GM12891 (cell line): ENCODE results near the gene CGB8. TPM values are rescaled to one million over a fixed set of nuclear protein-coding genes. Genes with fewer than 3 reads are reported as not detected.
"Not testable (repeated sequence)": the region's sequence is repeated elsewhere in the genome, so short reads cannot be mapped to it uniquely, and the experiment has no call there.

Source experiments
- DNase-seq: peaks from one replicate; pipeline ENCODE4 v3.0.0; 2011; ENCODE audit warnings: low spot score; ENCODE audit not compliant: insufficient read length
- FAIRE-seq: peaks from 2 replicates; lab custom pipeline; 2011; peaks lifted over from hg19 to GRCh38; lab: Jason Lieb, UNC
- PAX5 ChIP-seq: IDR thresholded peaks from 2 replicates; pipeline ENCODE4 v1.6.1; 2011; ENCODE audit warnings: low read length, moderate library complexity, mild to moderate bottlenecking; ENCODE audit not compliant: insufficient read depth, severe bottlenecking
- POLR2A ChIP-seq: IDR thresholded peaks from 2 replicates; pipeline ENCODE4 v1.6.1; 2011; ENCODE audit warnings: low read depth, low read length, control low read depth
- POLR2AphosphoS5 ChIP-seq: IDR thresholded peaks from 2 replicates; pipeline ENCODE4 v1.6.1; 2011; ENCODE audit warnings: low read depth, low read length, control low read depth
- POU2F2 ChIP-seq: IDR thresholded peaks from 2 replicates; pipeline ENCODE4 v1.6.1; 2011; ENCODE audit warnings: low read depth, mild to moderate bottlenecking, control low read depth, low read length, moderate library complexity
- SPI1 ChIP-seq: IDR thresholded peaks from 2 replicates; pipeline ENCODE4 v1.6.1; 2011; ENCODE audit warnings: low read depth, low read length, control low read depth
- TAF1 ChIP-seq: IDR thresholded peaks from 2 replicates; pipeline ENCODE4 v1.6.1; 2011; ENCODE audit warnings: low read depth, low read length, control low read depth
- polyA plus RNA-seq: library from polyadenylated mRNA; unstranded; fragments of >200 nt; gene quantifications from one replicate; pipeline ENCODE4 v1.2.1, GENCODE V29; 2012; ENCODE audit warnings: low read depth, missing spikeins, inconsistent platforms; ENCODE audit not compliant: missing spikeins

The CGB8 gene
- not detected for polyA plus RNA-seq

DNA sequence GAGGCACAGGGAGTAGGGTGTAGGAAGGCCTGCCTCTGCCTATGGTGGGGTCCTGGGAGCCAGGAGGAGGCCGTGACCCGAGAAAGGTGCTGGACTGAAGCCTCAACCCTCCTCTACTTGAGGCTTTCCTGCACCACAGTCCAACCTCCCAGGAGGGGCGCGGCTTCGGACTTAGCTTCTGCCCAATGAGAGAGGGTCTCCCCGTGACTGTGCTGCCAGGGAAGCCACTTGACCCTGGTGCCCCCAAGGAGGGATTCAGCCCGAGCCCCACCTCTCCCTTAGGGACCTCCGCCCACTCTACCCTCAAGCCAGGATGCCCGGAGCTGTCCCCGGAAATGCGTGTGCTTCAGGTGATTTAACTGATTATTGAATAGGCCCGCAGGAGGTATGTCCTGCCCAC lies at the start of gene CGB8:
CGB8 (minus strand) TSS at position 101 of the 400 bp plus-strand sequence. CDS start 372 bp downstream, outside the sequence.
- FAIRE-seq, DNase-seq: not testable (repeated sequence)

DNA sequence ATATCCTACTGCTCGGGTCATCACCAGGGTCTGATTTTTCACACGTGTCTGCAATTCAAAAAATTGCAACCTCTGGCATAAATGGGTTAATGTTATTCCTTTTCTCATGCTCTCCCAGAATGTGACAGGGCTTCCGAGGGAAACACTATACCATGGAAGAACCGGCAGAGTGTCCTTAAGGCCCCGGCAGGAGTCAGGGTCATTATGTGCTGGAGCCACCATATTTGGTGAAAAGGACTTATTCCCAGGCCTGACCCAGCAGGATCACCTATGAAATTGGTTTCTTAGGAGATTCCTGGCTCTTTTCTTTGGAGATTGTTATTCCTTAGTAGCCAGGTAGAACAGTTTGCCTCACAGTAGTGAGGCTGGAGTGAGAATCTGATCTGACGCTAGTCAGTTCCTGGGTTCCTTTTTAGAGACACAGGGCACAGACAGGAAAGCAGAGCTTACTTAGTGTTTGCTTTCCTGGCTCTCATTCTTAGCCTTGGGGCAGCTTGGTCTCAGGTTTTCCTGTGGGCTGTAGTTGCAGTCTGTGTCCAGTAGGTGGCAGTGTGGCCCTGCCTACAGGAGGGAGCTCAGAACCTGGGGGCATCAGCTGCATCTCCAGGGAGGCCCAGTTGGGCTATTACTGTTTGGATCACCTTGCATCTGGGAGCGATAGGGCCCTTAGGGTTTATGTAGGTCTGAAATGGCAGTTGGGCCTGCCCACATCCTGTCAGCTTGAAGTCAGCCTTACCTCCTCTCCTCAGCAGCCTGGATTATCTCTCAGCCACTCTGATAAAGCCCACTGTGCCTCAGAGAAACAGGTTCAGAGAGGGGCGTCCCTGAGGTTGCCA lies 48.8 kb upstream of the CGB8 start:
- DNase-seq (peak; percentile 72), FAIRE-seq (peak; percentile 85)
- peak; percentile 49; the same call in 1 of the 2 replicates for TF ChIP-seq POLR2AphosphoS5
- no peak for TF ChIP-seq SPI1

DNA sequence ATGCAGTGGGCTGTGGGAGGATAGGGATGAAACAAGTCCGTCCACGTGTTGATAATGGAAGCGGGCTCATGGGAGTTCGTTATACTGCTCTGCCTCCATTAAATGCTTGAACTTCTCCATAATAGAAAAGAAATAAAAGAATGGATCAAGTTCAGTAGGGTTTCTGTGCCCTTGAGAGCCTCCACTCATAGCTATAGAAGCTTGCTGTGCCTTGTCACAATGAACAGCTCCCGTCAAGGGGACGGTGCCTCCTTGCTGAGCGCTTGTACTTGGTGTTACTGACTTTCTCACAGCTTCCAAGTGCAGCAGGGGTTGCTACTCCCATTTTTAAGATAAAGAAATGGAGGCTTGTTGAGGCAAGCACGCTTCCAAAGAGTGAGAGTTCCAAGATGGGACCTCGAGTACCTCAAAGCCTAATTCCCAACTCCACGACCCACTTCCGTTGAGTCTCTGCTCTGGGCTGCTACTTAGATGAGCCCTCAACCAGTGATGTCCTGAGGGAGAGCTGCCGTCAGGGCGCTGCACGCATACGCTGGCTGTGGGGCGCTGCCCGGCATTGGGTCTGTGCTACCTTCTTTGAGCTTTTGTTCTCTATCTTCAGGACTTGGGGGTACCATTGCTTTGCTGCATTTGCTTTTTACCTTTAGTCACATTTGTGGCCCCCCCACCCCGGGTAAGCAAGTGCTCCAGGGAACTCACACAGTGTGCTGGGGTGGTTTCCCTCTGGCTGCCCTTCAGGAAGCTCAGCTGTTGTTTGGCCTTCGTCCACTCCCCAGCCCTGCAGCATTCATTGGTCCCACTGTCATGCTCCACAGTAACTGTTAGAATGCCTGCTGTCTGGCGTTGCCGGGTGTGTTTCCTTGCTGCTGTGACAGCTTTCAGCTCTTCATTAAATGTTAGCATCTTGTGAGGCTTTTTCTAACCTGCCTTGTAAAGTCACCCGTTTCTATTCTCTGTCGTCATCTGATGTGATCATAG lies 45.9 kb upstream of the CGB8 start:
- DNase-seq (no peak), FAIRE-seq (no peak)
- no peak for TF ChIP-seq PAX5
- no peak for TF ChIP-seq POLR2AphosphoS5
- no peak for TF ChIP-seq TAF1
- no peak for TF ChIP-seq POU2F2
- no peak for TF ChIP-seq POLR2A
- no peak for TF ChIP-seq SPI1

DNA sequence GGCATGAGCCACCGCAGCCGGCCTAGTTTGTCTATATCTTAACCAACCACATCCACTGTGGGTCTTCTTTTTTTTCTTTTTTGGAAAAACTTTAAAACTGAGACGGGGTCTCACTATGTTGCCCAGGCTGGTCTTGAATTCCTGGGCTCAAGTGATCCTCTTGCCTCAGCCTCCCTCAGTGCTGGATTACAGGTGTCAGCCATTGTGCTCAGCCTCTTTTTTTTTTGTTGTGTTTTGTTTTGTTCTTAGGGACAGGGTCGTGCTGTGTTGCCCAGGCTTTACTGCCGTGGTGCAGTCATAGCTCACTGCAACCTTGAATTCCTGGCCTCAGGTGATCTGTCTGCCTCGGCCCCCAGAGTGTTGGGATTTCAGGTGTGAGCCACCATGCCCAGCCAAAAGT lies 43.8 kb upstream of the CGB8 start:
- no peak for DNase-seq
- no peak for TF ChIP-seq SPI1
- no peak for TF ChIP-seq POU2F2
- no peak for TF ChIP-seq PAX5
- TF ChIP-seq POLR2A: no peak
- no peak for TF ChIP-seq POLR2AphosphoS5
- TF ChIP-seq TAF1: no peak
- no peak for FAIRE-seq

DNA sequence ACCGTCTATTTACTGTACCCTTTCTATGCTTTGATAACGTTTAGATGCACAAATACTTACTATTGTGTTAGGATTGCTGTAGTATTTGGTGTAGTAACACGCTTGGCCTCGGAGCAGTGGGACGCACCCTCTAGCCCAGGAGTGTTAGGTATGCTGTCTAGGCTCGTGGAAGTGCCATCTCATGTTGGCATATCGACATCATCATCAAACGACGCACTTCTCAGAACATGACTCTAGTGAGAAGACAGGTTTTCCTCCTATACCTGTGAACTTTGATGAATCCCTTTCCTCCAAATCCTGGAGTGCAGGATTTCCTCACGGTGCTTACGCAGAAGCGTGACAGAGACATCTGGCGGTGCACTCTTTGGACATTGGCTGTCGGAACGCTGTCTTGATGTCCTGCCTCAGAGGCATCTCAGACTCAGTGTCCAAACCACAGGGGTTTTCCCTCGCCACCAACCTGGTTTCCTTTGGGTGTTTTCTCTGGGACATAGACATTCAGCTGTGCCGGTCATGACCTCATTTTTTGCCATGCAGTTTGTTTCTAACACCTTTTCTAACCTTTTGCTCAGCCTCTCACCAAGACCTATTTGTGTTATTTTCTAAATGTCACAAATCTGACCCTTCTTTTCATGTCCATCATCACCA lies 42.6 kb upstream of the CGB8 start:
- DNase-seq: no peak
- FAIRE-seq: peak; percentile 9
- TF ChIP-seq TAF1 (no peak), SPI1 (no peak), POLR2A (no peak), POU2F2 (no peak), POLR2AphosphoS5 (no peak), PAX5 (no peak)

DNA sequence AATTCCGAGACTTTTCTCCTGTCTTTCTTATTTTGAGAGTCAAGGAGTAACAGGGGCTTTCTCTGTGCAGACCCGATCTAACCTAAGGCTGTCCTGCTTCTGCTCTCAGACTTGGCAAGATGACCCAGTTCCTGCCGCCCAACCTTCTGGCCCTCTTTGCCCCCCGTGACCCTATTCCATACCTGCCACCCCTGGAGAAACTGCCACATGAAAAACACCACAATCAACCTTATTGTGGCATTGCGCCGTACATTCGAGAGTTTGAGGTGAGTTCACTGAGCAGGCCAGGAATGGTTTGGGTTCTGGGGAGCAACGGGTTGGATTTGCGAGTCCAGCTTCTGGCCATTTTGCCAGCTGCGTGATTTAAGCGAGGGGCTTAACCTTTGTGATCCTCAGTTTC lies 37.4 kb upstream of the CGB8 start:
- DNase-seq (no peak), FAIRE-seq (no peak)

DNA sequence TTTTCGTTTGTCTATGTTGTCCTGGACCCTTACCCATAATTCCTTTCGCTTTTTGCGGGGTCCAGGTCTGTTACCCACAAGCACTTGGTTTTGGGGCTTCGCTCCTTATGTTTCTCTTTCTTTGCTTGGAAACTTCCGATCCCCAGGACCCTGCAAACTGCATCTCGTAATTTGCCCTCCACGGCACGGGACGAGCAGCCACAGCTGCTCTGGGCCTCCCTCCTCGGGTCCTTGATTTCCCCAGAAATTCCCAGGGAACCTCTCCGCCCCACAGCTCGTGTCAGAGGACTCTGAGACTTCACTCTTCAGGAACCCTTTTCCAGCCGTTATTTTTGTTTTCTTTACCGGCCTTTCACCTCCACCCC lies 36.9 kb upstream of the CGB8 start:
- no peak for TF ChIP-seq SPI1
- TF ChIP-seq POU2F2: no peak
- no peak for DNase-seq
- FAIRE-seq: no peak

More for the DNA sequence above, 37.4 kb upstream of the CGB8 start:
- no peak for TF ChIP-seq SPI1
- no peak for TF ChIP-seq PAX5
- no peak for TF ChIP-seq POLR2A
- TF ChIP-seq TAF1: no peak
- no peak for TF ChIP-seq POU2F2
- TF ChIP-seq POLR2AphosphoS5: no peak

DNA sequence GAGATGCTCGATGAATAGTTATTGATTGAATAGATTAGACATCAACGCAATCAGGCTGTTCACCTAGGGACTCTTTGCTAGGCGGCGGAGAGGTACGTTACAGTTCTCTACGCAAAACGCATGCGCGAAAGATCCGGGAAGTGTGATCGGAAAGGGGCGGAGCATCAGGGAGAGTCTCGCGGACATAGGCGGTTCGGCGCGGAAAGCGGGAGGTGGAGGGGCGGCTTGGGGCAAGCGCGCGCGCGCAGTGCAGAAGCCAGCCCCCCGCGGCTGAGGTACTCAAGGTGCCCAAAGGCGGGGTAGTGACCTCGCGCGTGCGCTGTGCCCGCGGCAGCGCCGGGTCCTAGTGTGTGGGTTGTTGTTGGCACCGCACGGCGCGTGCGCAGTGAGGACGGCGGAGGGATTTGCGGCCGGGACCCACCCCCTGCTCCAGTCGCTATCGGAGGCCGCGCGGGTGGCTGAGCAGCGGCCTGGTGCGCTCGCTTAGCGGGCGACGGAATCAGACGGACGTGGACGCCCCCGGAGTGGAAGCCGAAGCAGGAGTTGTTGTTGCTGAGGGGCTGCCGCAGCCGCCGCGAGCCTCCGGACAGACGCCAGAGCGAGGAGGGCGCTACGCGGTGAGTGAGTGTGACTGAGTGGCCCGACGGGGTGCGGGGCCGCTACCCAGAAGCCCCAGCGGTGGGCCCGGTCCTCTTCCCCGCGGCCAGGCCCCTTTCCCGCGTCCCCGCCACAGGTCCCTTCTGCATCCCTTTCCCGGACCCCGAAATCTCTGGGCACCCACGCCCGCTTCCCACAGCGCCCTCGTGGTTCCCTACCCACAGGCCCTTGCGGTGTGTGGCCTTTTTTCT lies 36.3 kb upstream of the CGB8 start, which contains the start of gene SNRNP70:
SNRNP70 (plus strand) TSS at position 432 of the 848 bp plus-strand sequence. CDS start 964 bp downstream, outside the sequence.
- FAIRE-seq (peak; percentile 99), DNase-seq (peak; percentile 99)
- peak; percentile 57 for TF ChIP-seq PAX5
- TF ChIP-seq POLR2AphosphoS5: peak; percentile 95
- peak; percentile 68 for TF ChIP-seq POU2F2
- 0 out of 2 replicates have a peak, but pooled peaks have one; percentile 9 for TF ChIP-seq SPI1
- TF ChIP-seq TAF1: peak; percentile 97
- TF ChIP-seq POLR2A: peak; percentile 95
